ENCODE results near the gene SCIMP.
"Not testable (repeated sequence)": the region's sequence is repeated elsewhere in the genome, so short reads cannot be mapped to it uniquely, and the experiment has no call there.

Gene SCIMP

DNA sequence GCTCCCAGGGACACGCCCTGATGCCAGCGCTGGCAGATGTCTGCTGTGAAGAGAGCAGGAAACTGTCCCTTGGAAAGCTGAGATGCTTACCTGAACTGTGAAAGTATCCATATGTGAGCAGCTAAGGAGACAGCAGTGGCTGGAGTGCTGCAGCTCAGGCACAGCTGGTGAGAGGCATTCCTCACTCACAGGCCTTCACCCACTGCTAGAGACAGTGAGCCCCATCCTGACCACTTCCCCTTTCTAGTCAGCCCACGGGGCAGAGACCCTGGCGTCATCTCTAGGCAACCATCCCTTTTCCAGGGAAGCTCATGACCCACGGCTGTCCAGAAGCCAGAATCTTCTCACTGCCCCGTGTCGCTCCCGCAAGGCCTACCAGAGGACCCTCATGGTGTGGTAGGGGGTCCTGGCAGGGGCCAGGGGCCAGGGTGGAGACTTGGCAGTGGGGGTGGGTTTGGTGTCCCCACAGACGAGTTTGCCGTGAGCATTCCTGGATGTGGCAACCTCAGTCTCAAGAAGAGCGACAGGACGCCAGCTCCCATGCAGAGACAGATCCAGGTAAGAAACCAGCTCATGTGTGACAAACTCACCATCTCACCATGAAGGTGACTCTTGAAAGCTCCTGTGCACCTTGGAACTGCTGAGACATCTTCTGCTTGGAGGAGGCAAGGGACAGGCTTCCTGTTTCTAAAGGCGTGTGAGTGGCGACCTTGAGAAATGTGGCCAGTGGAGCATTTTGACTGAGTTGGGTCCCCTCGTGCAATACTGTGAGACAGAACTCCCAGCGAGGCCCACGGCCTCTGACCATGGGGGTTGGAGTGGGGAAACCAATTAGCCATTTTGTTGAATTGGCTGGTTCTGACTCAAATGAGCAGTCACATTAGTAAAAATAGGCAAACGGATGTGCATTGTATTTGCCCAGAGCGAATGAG, at the start of gene SCIMP:
TSS of gene SCIMP (minus strand) at position 216 of the 932 bp plus-strand sequence. CDS start at position 111, 105 bp downstream.
- DNase-seq, result no peak

GRCh38 chr17:5283571-5284315, 49.1 kb upstream of the SCIMP start:
- DNase-seq, result no peak

- DNase-seq, result peak; percentile 63
These were observed 48.1 kb upstream of the SCIMP start for GRCh38 chr17:5282642-5283217.

GRCh38 chr17:5281814-5282641, 47.4 kb upstream of the SCIMP start, which contains the start of gene RABEP1:
Gene RABEP1, plus strand, starts transcription at chr17:5282284. Its CDS starts 203 bp downstream, at chr17:5282487.
- peak; percentile 93 for DNase-seq

DNA sequence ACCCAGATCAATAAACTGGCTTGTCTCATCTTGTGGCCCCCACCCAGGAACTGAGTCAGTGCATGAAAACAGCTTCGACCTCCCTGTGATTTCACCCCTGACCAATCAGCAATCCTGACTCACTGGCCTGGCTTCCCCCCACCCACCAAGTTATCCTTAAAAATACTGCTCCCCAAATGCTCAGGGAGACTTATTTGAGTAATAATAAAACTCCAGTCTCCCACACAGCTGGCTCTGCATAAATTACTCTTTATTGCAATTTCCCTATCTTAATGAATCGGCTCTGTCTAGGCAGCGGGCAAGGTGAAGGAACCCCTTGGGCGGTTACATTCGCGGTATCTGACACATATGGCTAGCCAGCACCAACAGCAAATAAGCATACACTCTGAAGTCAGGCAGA, 37.7 kb upstream of the SCIMP start:
- DNase-seq, result no peak

GRCh38 chr17:5269241-5269960, 34.7 kb upstream of the SCIMP start:
- DNase-seq, result no peak

DNA sequence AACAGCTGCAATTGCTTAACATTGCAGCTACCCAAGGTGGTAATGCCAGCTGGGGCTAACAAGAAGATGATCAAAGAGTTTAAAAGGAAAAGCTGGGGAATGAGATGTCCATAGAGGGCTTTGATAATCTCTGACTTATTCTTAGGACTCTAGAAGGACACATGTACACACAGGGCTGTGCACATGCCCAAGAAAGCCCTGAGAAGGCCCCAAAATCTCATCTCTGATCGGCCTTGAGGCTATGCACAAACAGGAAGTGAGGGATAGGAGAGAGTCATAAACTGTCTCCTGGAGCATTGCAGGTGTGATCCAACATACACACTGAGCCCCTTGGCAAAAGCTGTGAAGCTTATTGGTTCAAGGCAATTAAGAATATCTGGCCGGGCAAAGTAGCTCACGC, 30.2 kb upstream of the SCIMP start:
- DNase-seq, result no peak

DNA sequence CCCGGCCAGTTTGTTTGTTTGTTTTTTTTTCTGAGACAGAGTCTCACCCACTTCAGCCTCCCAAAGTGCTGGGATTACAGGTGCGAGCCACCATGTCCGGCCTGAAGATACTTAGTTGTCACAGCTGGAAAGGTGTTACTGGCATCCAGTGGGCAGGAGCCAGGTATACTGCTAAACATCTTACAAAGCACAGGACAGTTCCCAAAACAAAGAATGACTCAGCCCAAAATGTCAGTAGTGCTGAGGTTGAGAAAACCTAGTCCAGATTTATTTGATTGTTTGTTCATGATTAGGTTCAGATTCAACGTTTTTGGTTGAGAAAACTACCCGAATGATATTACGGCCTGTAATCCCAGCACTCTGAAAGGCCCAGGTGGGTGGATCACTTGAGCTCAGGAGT, 28.8 kb upstream of the SCIMP start:
- no peak for DNase-seq

- no peak for DNase-seq
These were observed 27.8 kb upstream of the SCIMP start for GRCh38 chr17:5262416-5262991.

DNA sequence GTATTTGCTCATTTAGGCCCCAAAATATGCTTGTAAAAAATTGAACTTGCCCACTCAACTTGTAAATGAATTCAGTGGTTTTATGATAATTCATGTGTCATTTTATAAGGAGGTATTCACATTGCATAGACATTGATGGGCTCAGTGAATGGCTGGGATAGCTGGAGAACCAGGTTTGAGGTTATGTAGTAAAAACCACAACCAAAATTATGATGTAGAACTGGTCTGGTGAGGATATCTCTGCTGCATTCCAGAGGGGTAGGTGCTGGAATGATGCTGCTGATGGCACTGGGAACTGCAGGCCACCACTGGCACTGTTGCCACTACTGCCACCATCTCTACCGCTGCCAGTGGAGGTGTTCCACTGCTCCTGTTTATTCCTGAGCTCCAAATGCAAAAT, 25.9 kb upstream of the SCIMP start:
- no peak for DNase-seq

- DNase-seq, result no peak
These were observed 22.5 kb upstream of the SCIMP start for GRCh38 chr17:5257124-5257523.

DNA sequence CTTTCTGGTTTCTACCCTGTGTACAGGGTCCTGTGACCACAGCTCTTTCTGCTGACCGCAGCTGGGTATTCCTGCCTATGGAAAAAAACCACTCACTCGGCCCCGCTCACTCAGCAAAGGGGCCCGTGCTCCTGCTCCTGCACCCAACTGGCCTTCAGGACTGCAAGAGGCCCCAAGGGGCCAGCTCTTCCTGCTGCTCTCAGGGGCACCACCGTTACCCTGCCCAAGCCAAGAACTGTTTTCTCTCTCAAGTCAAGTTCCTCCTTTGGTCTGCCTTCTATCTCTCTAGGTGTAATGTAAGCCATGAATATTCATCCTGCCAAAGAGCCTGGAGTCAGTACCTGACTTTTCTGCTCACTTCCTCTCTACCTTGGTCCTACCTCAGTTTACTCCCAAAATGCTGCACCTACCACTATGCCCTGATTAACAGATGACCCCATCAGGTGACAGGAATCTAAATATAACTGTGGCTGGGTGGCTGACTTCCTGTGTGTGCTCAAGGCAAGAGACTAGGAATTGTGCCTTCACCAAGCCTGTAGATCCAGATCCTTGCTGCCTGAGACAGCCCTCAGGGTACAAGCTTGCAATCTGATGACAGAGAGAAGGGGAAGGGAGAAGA, 20.4 kb upstream of the SCIMP start:
- DNase-seq, result no peak

GRCh38 chr17:5254414-5254813, 19.8 kb upstream of the SCIMP start:
- DNase-seq, result no peak

- peak; percentile 57 for DNase-seq
These were observed 15.0 kb upstream of the SCIMP start for GRCh38 chr17:5249615-5250014.

GRCh38 chr17:5248821-5249479, 14.3 kb upstream of the SCIMP start:
- no peak for DNase-seq

DNA sequence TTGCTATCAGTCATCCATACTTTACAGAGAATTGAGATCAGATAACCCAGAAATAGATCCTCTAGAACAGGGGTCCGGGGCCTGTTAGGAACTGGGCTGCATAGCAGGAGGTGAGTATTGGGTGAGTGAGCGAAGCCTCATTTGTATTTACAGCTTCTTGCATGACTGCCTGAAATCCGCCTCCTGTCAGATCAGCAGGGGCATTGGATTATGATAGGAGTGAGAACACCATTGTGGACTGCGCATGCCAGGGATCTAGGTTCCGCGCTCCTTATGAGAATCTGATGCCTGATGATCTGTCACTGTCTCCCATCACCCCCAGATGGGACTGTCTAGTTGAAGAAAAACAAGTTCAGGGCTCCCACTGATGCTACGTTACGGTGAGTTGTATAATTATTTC, 13.0 kb upstream of the SCIMP start:
- no peak for DNase-seq

DNA sequence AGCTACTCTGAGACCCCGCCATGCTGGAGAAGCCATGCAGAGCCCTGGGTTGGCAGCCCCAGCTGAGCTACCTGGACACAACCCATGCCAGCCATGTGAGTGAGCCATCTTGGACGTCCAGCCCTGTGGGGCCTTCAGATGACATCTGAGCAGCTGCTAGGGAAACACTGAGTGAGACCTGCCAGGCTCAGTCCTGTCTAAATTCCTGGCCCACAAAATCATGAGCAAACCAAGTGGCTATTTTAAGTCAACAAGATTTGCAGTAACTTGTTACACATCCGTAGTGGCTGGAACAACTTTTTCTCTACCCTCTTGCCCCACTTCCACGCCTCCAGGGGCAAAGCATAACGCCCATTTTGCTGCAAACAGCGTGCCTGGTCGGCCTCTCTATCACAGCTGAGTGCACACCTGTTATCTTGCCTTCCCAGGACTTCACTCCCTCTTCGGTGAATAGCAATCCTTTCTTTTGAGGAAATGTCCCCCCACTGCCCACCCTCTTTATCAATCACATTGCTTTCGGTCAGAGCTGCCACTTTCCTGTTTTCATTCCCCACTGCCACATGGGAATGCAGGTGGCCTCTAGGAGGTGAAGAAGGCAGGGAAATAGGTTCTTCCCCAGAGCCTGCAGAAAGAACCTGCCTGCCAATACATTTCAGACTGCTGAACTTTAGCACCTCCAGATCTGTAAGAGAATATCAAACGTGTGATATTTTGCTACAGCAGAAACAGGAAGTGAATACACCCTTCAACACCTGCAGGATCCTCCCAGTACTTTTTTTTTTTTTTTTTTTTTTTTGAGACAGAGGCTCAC, 7.4 kb upstream of the SCIMP start:
- DNase-seq, result no peak

DNA sequence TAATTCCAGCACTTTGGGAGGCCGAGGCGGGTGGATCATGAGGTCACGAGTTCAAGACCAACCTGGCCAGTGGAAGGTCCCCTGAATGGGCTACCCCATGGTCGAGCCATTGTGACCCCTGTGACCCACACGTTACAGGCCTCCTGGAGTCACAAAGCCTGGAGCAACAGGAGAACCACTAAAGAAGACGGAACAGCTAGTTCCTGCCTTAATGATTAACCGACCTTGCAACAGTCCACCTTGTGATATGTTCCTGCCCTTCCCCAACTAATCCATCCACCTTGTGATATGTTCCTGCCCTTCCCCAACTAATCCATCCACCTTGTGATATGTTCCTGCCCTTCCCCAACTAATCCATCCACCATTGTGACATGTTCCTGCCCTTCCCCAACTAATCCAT, 5.1 kb upstream of the SCIMP start:
- not testable (repeated sequence) for DNase-seq

GRCh38 chr17:5238333-5238732, 3.7 kb upstream of the SCIMP start:
- no peak for DNase-seq
